Ovary (tissue), 3 donors: ENCODE measurements around the gene CRTC3.

Experiments used
- POLR2A ChIP-seq: fragments of 450-650 bp; IDR thresholded peaks from one replicate; pipeline ENCODE4 v1.6.1; 2017; ENCODE audit warnings: antibody characterized with exemption, mild to moderate bottlenecking, moderate library complexity
- TF ChIP-seq, protein P1 (sequence below), 3 donors: fragments of 450-650 bp in 2 of 3; fragments of 200-600 bp in 1 of 3; IDR thresholded peaks; one replicate each; pipeline versions ENCODE4 v1.5.1 to v1.8.0; 2016 to 2022; ENCODE audit warnings: antibody characterized with exemption in 3 of 3, mild to moderate bottlenecking in 1 of 3
- donor health status: DM: no; HTN: no; CAD: no.

DNA sequence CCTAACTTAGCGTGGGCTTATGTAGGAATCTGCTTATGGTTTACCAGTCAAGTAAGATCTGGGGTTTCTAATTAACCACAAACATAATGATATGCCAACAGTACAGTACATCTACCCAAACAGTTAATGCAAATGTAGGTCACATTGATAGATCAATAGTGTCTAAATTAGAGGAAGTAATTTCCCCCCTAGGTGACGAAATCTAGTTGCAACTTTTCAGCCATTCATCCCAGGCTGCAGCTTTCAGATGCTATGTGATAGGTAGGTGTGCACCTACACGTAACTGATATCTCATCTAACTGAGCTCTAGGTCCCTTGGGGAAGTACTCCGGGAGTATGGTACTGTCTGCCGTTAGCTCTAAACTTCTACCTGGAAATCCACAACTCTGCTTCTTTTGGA lies 57.2 kb downstream of the CRTC3 start:
- TF ChIP-seq, protein P1, sequence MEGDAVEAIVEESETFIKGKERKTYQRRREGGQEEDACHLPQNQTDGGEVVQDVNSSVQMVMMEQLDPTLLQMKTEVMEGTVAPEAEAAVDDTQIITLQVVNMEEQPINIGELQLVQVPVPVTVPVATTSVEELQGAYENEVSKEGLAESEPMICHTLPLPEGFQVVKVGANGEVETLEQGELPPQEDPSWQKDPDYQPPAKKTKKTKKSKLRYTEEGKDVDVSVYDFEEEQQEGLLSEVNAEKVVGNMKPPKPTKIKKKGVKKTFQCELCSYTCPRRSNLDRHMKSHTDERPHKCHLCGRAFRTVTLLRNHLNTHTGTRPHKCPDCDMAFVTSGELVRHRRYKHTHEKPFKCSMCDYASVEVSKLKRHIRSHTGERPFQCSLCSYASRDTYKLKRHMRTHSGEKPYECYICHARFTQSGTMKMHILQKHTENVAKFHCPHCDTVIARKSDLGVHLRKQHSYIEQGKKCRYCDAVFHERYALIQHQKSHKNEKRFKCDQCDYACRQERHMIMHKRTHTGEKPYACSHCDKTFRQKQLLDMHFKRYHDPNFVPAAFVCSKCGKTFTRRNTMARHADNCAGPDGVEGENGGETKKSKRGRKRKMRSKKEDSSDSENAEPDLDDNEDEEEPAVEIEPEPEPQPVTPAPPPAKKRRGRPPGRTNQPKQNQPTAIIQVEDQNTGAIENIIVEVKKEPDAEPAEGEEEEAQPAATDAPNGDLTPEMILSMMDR (IDR thresholded peaks at IDR 0.05), result no peak
- TF ChIP-seq POLR2A, result no peak
